SK-N-MC (cell line): ENCODE measurements around the gene FADS3.

ENCODE experiments used
- EZH2 ChIP-seq: fragments of 200-600 bp; sonication (generic); IDR thresholded peaks from one replicate; pipeline ENCODE4 v1.6.1; 2017; ENCODE audit warnings: antibody characterized with exemption
- FOXP2 ChIP-seq: optimal IDR thresholded peaks from 2 replicates; pipeline ENCODE3; 2011; ENCODE audit warnings: mild to moderate bottlenecking, moderate library complexity; ENCODE audit not compliant: insufficient read depth; ENCODE audit errors: extremely low read length, control extremely low read depth
- POLR2AphosphoS5 ChIP-seq: IDR thresholded peaks from 2 replicates; pipeline ENCODE4 v1.6.1; 2012; ENCODE audit warnings: mild to moderate bottlenecking, low read depth, low read length, borderline replicate concordance

- TF ChIP-seq EZH2 (no peak), POLR2AphosphoS5 (no peak), FOXP2 (no peak)
These were observed 12.2 kb downstream of the FADS3 start for GRCh38 chr11:61879152-61879551.
